Measurements from ENCODE around the gene NANOS3. TPM values are rescaled to one million over a fixed set of nuclear protein-coding genes. Genes with fewer than 3 reads are reported as not detected.
A peak's percentile ranks its signal among the peaks of the same experiment; 100 is the strongest.

The NANOS3 gene
- 4.4 to 6.7 TPM (median 4.7 TPM) in 3 replicates for total RNA-seq
- long read RNA-seq, partial matches to known transcripts: 0 of 3 reads
- long read RNA-seq, other reads (novel, unspliced or antisense): 3 of 3 reads

DNA sequence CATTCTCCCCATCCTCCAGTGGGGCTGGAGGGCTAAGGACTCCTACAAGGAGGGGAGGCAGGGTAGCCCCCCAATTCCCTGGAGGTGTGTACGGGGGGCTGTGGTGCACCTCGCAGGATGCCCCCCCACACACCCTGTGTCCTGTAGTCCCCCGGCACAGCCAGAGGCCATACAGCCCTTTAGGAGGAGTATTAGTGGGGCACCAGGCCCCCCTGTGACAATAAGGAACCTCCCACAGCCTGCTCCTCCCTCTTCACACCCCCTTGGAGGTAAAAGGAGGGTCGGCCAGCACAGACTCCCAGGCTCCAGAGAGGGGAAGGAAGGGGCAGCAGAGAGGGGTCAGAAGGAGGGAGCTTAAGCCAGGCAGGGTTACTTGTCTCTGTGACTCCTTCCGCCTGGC lies at the start of gene NANOS3:
Gene NANOS3 (plus strand): TSS at position 301 of the 400 bp plus-strand sequence. CDS start 115 bp downstream, outside the sequence.
- Mint-ChIP-seq H3K4me3 (ENCODE audit: unreplicated experiment) (no peak within 1 kb of the TSS), H3K36me3 (ENCODE audit: low read depth) (no peaks in the 10 kb centered on the region), H3K27ac (ENCODE audit: unreplicated experiment) (no peak within 1 kb of the TSS), H3K27me3 (ENCODE audit: low read depth) (no peaks in the 10 kb centered on the region), H3K9me3 (ENCODE audit: low read depth) (no peaks in the 10 kb centered on the region), H3K4me1 (ENCODE audit: low read depth) (peaks cover 22% of the 10 kb centered on the region)
- DNase-seq (ENCODE audit: low spot score): no peak
- TF ChIP-seq, protein P1, sequence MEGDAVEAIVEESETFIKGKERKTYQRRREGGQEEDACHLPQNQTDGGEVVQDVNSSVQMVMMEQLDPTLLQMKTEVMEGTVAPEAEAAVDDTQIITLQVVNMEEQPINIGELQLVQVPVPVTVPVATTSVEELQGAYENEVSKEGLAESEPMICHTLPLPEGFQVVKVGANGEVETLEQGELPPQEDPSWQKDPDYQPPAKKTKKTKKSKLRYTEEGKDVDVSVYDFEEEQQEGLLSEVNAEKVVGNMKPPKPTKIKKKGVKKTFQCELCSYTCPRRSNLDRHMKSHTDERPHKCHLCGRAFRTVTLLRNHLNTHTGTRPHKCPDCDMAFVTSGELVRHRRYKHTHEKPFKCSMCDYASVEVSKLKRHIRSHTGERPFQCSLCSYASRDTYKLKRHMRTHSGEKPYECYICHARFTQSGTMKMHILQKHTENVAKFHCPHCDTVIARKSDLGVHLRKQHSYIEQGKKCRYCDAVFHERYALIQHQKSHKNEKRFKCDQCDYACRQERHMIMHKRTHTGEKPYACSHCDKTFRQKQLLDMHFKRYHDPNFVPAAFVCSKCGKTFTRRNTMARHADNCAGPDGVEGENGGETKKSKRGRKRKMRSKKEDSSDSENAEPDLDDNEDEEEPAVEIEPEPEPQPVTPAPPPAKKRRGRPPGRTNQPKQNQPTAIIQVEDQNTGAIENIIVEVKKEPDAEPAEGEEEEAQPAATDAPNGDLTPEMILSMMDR (IDR thresholded peaks at IDR 0.05): no peak

DNA sequence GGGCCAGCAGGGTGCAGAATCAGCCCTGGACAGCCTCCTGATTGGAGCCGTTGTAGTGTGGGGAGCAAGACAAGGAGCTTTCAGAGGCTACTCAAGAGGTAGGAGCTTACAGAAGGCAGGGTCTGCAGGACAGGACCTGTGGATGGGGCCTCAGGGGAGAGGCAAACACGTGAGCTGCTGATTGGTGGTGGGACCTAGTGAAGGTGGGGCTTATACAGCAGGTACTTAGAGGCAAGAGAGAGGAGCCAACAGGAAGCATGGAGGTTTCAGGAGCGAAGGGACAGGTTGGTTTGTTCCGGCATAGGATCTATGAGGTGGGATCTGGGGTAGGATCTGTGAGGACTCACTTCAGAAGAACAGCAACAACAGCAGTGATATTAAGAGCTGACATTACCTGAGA lies 49.3 kb upstream of the NANOS3 start:
- TF ChIP-seq, protein P1 (IDR thresholded peaks at IDR 0.05): peak; percentile 20
- Mint-ChIP-seq H3K9me3 (ENCODE audit: low read depth) (no peaks in the 10 kb centered on the region), H3K4me3 (ENCODE audit: unreplicated experiment) (no peak overlapping the region), H3K36me3 (ENCODE audit: low read depth) (peaks cover 20% of the 10 kb centered on the region), H3K27ac (ENCODE audit: unreplicated experiment) (no peak overlapping the region), H3K4me1 (ENCODE audit: low read depth) (no peaks in the 10 kb centered on the region), H3K27me3 (ENCODE audit: low read depth) (no peaks in the 10 kb centered on the region)
- DNase-seq (ENCODE audit: low spot score): no peak

DNA sequence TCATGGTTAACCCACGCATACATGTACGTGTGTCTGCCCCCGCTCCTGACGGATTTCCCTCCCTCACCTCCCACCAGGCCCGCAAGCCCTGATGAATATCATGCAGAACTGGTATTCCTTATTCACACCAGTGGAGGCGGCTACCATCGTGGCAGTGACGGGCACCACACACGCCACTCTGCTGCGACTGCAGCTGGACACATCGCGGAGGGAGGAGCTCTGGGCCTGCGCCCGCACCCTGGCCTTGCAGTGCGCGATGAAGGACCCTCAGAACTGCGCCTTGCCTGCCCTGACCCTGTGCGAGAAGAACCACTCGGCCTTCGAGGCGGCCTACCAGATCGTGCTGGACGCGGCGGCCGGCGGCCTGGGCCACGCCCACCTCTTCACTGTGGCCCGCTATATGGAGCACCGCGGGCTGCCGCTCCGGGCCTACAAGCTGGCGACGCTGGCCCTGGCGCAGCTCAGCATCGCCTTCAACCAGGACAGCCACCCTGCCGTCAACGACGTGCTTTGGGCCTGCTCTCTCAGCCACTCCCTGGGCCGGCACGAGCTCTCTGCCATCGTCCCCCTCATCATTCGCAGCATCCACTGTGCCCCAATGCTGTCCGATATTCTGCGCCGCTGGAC lies 46.7 kb upstream of the NANOS3 start:
- DNase-seq (ENCODE audit: low spot score): no peak
- no peak overlapping the region for H3K4me3 Mint-ChIP-seq (ENCODE audit: unreplicated experiment)

DNA sequence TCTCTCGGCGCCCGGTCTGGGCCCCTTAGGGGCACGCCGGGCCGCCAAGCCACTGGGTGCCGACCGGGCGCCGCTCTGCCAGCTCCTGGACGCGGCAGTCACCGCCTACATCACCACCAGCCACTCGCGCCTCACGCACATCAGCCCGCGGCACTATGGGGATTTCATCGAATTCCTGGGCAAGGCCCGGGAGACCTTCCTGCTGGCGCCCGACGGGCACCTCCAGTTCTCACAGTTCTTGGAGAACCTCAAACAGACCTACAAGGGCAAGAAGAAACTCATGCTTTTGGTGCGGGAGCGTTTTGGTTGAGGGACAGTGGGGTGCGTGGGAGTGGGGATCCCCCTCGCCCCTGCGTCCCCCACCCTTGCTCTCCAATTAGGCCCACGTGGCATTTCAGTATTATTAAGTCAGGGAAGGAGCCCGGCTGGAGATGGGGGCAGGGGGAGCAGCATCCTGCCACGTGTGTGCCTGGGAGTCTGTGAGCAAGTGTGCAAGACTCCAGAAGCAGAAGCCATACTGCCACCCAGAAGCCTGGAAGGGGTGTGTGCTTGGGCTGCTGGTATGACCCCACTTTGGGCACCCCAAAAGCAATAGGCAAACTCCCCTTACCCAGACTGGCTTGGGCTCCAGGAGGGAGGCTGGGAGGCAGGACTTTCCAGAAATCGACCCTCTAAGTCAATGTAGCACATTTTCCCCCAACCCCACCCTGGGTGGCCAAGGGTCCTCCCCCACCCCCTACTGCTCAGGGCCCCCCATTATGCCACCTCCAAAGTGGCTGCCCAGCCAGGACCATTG lies 46.0 kb upstream of the NANOS3 start:
- Mint-ChIP-seq H3K27ac (ENCODE audit: unreplicated experiment) (peak overlapping the region; percentile 88), H3K4me1 (ENCODE audit: low read depth) (peaks cover 27% of the 10 kb centered on the region), H3K4me3 (ENCODE audit: unreplicated experiment) (no peak overlapping the region), H3K27me3 (ENCODE audit: low read depth) (no peaks in the 10 kb centered on the region), H3K9me3 (ENCODE audit: low read depth) (no peaks in the 10 kb centered on the region), H3K36me3 (ENCODE audit: low read depth) (peaks cover 19% of the 10 kb centered on the region)
- no peak for DNase-seq (ENCODE audit: low spot score)
- TF ChIP-seq, protein P1 (IDR thresholded peaks at IDR 0.05): no peak

More for the DNA sequence above, 46.7 kb upstream of the NANOS3 start:
- peaks cover 20% of the 10 kb centered on the region for H3K36me3 Mint-ChIP-seq (ENCODE audit: low read depth)
- TF ChIP-seq, protein P1 (IDR thresholded peaks at IDR 0.05): no peak
- H3K27me3 Mint-ChIP-seq (ENCODE audit: low read depth): no peaks in the 10 kb centered on the region
- H3K4me1 Mint-ChIP-seq (ENCODE audit: low read depth): peaks cover 20% of the 10 kb centered on the region
- H3K9me3 Mint-ChIP-seq (ENCODE audit: low read depth): no peaks in the 10 kb centered on the region
- peak overlapping the region; percentile 49 for H3K27ac Mint-ChIP-seq (ENCODE audit: unreplicated experiment)
